Activated naive CD8-positive, alpha-beta T cell (primary cell): Measurements from ENCODE around the gene CTNNA2.

Source experiments
- H3K27ac Mint-ChIP-seq: one replicate; pipeline ENCODE4 v1.8.0; 2021; ENCODE audit warnings: mixed read lengths
- H3K27me3 Mint-ChIP-seq: one replicate; pipeline ENCODE4 v1.8.0; 2021; ENCODE audit warnings: mixed read lengths
- H3K36me3 Mint-ChIP-seq: one replicate; pipeline ENCODE4 v1.8.0; 2021; ENCODE audit warnings: mixed read lengths
- H3K4me1 Mint-ChIP-seq: one replicate; pipeline ENCODE4 v1.8.0; 2021; ENCODE audit warnings: low read depth, mixed read lengths
- H3K4me3 Mint-ChIP-seq: one replicate; pipeline ENCODE4 v1.8.0; 2021; ENCODE audit warnings: mild to moderate bottlenecking, mixed read lengths
- H3K9me3 Mint-ChIP-seq: one replicate; pipeline ENCODE4 v1.8.0; 2021; ENCODE audit warnings: low read depth, mixed read lengths

The CTNNA2 gene

GRCh38 chr2:80058562-80058961 lies 545.7 kb downstream of the CTNNA2 start:
- Mint-ChIP-seq H3K27me3 (no peaks in the 10 kb centered on the region), H3K36me3 (no peaks in the 10 kb centered on the region)

GRCh38 chr2:80059447-80059846 lies 546.6 kb downstream of the CTNNA2 start:
- Mint-ChIP-seq H3K27ac (no peak overlapping the region), H3K36me3 (no peaks in the 10 kb centered on the region), H3K4me3 (no peak overlapping the region), H3K27me3 (no peaks in the 10 kb centered on the region), H3K9me3 (peaks cover 3% of the 10 kb centered on the region), H3K4me1 (no peaks in the 10 kb centered on the region)

More at GRCh38 chr2:80058562-80058961, 545.7 kb downstream of the CTNNA2 start:
- Mint-ChIP-seq H3K9me3 (peaks cover 3% of the 10 kb centered on the region), H3K27ac (no peak overlapping the region), H3K4me3 (no peak overlapping the region), H3K4me1 (no peaks in the 10 kb centered on the region)

GRCh38 chr2:80061881-80062280 lies 549.0 kb downstream of the CTNNA2 start:
- H3K4me3 Mint-ChIP-seq = no peak overlapping the region
- H3K27ac Mint-ChIP-seq = no peak overlapping the region
- H3K36me3 Mint-ChIP-seq = no peaks in the 10 kb centered on the region
- no peaks in the 10 kb centered on the region for H3K4me1 Mint-ChIP-seq
- no peaks in the 10 kb centered on the region for H3K27me3 Mint-ChIP-seq
- no peaks in the 10 kb centered on the region for H3K9me3 Mint-ChIP-seq

- Mint-ChIP-seq H3K4me3 (no peak overlapping the region), H3K36me3 (no peaks in the 10 kb centered on the region), H3K27ac (no peak overlapping the region)
Measured at GRCh38 chr2:80062298-80062697, 549.4 kb downstream of the CTNNA2 start.

GRCh38 chr2:80068038-80068731 lies 555.3 kb downstream of the CTNNA2 start:
- Mint-ChIP-seq H3K27ac (no peak overlapping the region), H3K36me3 (no peaks in the 10 kb centered on the region), H3K4me1 (no peaks in the 10 kb centered on the region), H3K4me3 (no peak overlapping the region), H3K9me3 (no peaks in the 10 kb centered on the region), H3K27me3 (peaks cover 7% of the 10 kb centered on the region)

More at GRCh38 chr2:80062298-80062697, 549.4 kb downstream of the CTNNA2 start:
- Mint-ChIP-seq H3K9me3 (no peaks in the 10 kb centered on the region), H3K27me3 (no peaks in the 10 kb centered on the region), H3K4me1 (no peaks in the 10 kb centered on the region)

- H3K4me1 Mint-ChIP-seq = no peaks in the 10 kb centered on the region
- peaks cover 10% of the 10 kb centered on the region for H3K27me3 Mint-ChIP-seq
- H3K36me3 Mint-ChIP-seq = no peaks in the 10 kb centered on the region
- no peak overlapping the region for H3K27ac Mint-ChIP-seq
- H3K4me3 Mint-ChIP-seq = no peak overlapping the region
- H3K9me3 Mint-ChIP-seq = no peaks in the 10 kb centered on the region
Measured at GRCh38 chr2:80070587-80070986, 557.7 kb downstream of the CTNNA2 start.

GRCh38 chr2:80071941-80072340 lies 559.1 kb downstream of the CTNNA2 start:
- Mint-ChIP-seq H3K27me3 (peaks cover 10% of the 10 kb centered on the region), H3K9me3 (no peaks in the 10 kb centered on the region), H3K36me3 (no peaks in the 10 kb centered on the region), H3K27ac (no peak overlapping the region), H3K4me1 (no peaks in the 10 kb centered on the region), H3K4me3 (no peak overlapping the region)

GRCh38 chr2:80073134-80073561 lies 560.3 kb downstream of the CTNNA2 start:
- Mint-ChIP-seq H3K4me1 (no peaks in the 10 kb centered on the region), H3K27me3 (peaks cover 10% of the 10 kb centered on the region), H3K4me3 (no peak overlapping the region), H3K36me3 (no peaks in the 10 kb centered on the region), H3K27ac (no peak overlapping the region), H3K9me3 (no peaks in the 10 kb centered on the region)

GRCh38 chr2:80074321-80075070 lies 561.6 kb downstream of the CTNNA2 start:
- Mint-ChIP-seq H3K27me3 (peaks cover 12% of the 10 kb centered on the region), H3K9me3 (no peaks in the 10 kb centered on the region), H3K36me3 (no peaks in the 10 kb centered on the region), H3K4me1 (no peaks in the 10 kb centered on the region), H3K27ac (no peak overlapping the region), H3K4me3 (no peak overlapping the region)

- H3K27ac Mint-ChIP-seq = no peak overlapping the region
- peaks cover 15% of the 10 kb centered on the region for H3K27me3 Mint-ChIP-seq
- H3K36me3 Mint-ChIP-seq = no peaks in the 10 kb centered on the region
- H3K4me1 Mint-ChIP-seq = peaks cover 2% of the 10 kb centered on the region
- H3K4me3 Mint-ChIP-seq = no peak overlapping the region
- no peaks in the 10 kb centered on the region for H3K9me3 Mint-ChIP-seq
Measured at GRCh38 chr2:80075719-80076118, 562.9 kb downstream of the CTNNA2 start.

GRCh38 chr2:80078290-80079036 lies 565.6 kb downstream of the CTNNA2 start:
- Mint-ChIP-seq H3K4me3 (no peak overlapping the region), H3K9me3 (no peaks in the 10 kb centered on the region), H3K27me3 (peaks cover 10% of the 10 kb centered on the region), H3K27ac (no peak overlapping the region), H3K4me1 (peaks cover 2% of the 10 kb centered on the region), H3K36me3 (no peaks in the 10 kb centered on the region)

GRCh38 chr2:80080957-80081356 lies 568.1 kb downstream of the CTNNA2 start:
- Mint-ChIP-seq H3K9me3 (no peaks in the 10 kb centered on the region), H3K36me3 (no peaks in the 10 kb centered on the region), H3K27ac (no peak overlapping the region), H3K4me1 (peaks cover 2% of the 10 kb centered on the region), H3K27me3 (peaks cover 7% of the 10 kb centered on the region), H3K4me3 (no peak overlapping the region)

GRCh38 chr2:80086831-80087230 lies 574.0 kb downstream of the CTNNA2 start:
- no peaks in the 10 kb centered on the region for H3K9me3 Mint-ChIP-seq
- no peaks in the 10 kb centered on the region for H3K4me1 Mint-ChIP-seq
- peaks cover 2% of the 10 kb centered on the region for H3K27me3 Mint-ChIP-seq
- no peaks in the 10 kb centered on the region for H3K36me3 Mint-ChIP-seq
- no peak overlapping the region for H3K4me3 Mint-ChIP-seq
- no peak overlapping the region for H3K27ac Mint-ChIP-seq

GRCh38 chr2:80091237-80091636 lies 578.4 kb downstream of the CTNNA2 start:
- Mint-ChIP-seq H3K36me3 (no peaks in the 10 kb centered on the region), H3K27me3 (peaks cover 2% of the 10 kb centered on the region), H3K4me1 (no peaks in the 10 kb centered on the region), H3K27ac (no peak overlapping the region), H3K9me3 (no peaks in the 10 kb centered on the region), H3K4me3 (no peak overlapping the region)

- H3K36me3 Mint-ChIP-seq = no peaks in the 10 kb centered on the region
- H3K4me3 Mint-ChIP-seq = no peak overlapping the region
- H3K9me3 Mint-ChIP-seq = no peaks in the 10 kb centered on the region
- H3K4me1 Mint-ChIP-seq = no peaks in the 10 kb centered on the region
- peaks cover 2% of the 10 kb centered on the region for H3K27me3 Mint-ChIP-seq
- H3K27ac Mint-ChIP-seq = no peak overlapping the region
Measured at GRCh38 chr2:80092474-80092873, 579.6 kb downstream of the CTNNA2 start.
